GM18517 (cell line): ENCODE measurements around the gene CDH5.
"Not testable (repeated sequence)": the region's sequence is repeated elsewhere in the genome, so short reads cannot be mapped to it uniquely, and the experiment has no call there.

Experiments
- ATAC-seq: cut with Tn5 transposase; IDR thresholded peaks from one replicate; pipeline ENCODE4 v1.9.1; 2021; ENCODE audit warnings: mild to moderate bottlenecking, moderate library complexity; ENCODE audit not compliant: unreplicated experiment

CDH5 gene

DNA sequence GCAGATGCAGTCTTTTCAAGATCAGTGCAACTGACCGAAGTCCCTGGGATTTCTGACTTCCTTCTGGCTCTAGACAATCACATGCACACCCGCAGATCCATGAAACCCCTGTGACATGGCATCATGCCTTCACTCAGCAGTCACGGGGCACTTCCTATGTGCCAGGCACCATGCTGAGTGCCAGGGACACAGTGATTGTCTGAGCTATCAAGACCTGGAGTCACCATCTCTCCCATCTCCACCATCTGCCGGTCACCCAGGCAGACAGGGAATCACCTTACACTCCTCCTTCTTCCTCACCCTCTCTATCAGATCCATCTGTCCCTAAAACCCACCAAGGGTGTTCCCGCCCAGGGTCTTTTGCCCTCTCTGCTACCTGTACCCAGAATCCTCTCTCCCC, 65.9 kb downstream of the CDH5 start:
- no peak for ATAC-seq

DNA sequence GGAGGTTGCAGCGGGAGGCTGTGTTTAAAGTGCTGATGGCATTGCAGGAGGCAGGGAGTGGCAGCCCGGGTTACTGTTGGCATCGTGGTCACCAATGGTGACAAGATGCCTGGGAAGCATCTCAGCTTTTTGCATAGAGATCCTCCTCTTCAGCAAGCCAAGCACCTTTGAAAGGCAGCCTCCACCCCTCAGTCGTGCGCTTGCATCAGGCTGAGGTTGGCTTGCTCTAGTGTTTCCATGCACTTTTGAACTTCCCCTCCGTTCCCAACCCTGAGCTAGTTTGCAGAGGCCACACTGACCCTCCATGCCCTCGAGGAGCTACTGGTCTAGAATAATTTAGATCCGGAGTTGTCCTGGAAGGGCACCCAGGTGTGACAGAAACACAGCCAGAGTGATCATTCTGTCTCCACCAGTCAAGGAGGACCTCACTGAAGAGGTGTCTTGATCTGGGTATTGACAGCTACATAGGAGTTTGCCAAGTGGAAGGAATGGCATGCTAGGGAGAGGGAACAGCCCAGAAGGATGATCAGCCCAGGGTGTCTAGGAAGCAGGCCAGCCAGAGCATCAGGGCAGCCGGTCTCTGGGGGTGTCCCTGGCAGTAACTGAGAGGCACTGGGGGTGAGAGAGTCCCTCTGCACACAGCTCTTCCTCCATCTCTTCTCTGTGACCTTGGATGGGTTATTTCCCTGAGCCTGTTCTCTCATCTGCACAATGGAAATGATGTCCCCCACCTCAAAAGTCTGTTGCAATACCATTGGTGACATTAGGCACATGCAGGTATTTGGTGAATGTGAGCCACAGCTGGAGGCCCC, 68.3 kb downstream of the CDH5 start:
- no peak for ATAC-seq

DNA sequence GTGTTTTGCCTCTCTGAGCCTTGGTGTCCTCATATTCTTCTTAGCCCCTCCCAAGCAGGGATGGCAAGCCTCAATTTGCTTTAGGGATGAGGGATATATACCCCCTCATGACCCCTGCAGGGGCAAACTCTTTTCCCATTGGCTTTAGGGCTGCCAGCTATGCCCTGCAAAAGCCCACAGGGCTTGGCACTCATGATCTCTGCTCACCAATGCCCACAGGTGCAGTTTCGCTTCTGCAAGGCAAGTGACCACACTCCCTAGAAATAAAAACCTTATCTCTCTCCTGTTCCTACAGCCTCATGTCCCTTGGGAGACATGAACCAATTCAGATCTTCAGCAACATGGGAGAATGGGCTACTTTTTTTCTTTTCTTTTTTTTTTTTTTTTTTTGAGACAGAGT, 69.4 kb downstream of the CDH5 start:
- ATAC-seq = no peak

DNA sequence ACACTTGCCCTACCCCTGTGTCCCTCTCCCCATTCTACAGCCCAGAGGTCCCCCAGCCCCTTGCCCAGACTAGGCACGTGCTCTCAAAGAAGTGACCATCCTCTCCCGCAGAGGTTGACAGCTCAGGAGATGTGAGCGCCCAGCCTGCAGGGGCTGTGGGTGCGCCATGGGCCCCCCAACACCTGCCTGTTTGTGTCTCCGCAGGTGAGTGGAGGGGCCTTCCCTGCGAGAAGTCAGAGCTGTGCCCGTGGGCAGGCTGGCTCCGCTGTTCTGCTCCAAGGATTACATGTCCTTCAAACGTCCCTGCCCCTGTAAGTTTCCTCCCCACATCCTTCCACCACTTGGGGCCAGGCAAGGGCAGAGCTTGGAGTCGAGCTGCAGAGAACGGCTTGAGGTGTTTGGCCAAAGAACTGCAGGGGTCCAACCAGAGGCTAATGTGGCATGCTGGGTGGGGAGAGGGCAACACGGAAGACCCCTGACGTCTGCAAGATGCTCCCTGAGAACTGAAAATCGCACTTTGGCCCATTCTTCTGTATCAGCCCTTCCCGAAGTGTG, 71.0 kb downstream of the CDH5 start:
- no peak for ATAC-seq

DNA sequence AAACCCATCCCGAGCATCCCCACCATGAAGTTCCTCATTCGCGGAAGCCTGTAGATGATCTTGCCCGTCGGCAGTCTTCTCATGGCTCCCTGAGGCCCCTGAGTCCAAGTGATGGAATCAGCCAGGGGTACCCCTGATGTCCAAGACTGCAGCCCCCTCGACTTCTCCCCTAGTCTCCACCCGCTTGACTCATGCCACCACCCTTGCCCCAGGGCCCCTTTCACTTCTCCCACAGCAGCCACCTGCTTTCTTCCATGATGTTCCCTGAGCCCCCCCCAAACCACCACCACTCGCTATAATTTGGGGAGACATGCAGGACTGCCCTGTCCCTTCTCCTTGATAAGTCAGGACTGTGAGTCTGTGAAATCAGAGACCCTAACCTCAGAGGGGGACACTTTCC, 72.0 kb downstream of the CDH5 start:
- no peak for ATAC-seq

DNA sequence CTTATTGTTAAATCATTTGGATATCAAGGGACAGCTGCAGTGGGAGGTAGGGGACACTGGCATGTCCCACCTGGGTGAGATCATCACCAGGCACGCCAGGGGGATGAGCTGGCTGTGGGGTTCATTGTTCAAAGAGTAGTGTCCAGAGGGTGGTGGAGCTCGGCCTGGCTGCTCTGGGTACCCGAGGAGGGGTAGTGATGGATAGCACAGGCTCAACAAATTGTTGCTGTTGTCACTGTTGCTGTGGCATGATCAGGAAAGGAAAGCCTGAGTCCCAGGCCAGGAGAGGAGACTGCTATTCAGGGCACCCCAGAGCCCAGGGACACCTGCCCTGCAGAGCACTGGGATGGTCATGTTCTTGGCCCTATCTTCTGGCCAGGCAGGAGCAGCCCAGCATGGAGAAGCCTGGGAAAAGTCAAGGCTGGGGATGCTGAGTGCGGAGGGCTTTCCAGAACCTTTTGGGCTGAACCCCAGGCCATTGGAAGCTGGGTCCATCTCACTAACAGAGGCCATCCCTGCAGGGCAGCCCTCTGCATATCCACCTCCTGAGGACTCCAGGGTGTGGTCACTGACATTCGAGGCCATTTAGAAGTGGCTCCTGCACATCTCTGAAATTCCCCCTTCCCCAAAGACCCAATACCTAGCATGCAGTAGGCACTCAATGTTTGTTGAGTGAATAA, 72.7 kb downstream of the CDH5 start:
- no peak for ATAC-seq

DNA sequence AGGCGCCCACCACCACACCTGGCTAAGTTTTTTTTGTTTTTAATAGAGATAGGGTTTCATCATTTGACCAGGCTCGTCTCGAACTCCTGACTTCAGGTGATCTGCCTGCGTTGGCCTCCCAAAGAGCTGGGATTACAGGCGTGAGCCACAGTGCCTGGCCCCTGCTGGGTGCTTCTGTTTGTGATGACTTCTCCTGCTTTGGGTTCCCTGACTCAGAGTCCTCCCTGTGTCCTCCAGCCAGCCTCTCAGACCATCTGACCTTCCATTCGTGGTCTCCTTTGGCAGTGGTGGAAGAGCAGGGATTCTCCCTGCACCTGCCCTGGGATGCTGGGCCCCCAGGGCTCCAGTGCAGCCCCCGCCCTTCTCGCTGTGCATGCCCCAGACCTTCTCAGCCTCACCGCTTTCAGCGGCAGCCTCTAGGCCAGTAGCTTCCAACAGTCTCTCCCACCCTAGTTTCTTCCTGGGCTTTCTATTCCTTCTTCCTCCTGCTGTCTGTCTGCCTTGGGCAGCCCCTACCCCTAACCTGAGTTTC, 73.8 kb downstream of the CDH5 start:
- ATAC-seq = no peak

DNA sequence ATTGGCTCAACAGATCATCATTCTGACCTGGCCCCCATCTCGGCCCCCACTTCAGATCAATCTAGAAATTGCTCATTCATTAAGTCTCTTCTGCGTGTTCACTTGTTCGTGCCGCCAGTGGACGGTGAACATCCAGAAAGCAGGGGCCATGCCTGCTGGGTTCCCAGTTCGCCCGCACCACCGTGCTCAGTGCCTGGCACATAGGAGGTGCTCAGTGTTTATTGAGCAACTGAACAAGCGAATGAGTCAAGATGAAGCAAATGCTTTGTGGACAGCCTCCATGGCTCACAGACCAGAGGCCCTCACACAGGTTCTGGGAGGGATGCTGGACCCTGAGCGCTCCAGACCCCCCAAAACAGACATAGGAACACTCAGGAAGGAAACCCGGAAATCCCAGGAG, 74.5 kb downstream of the CDH5 start:
- no peak for ATAC-seq

DNA sequence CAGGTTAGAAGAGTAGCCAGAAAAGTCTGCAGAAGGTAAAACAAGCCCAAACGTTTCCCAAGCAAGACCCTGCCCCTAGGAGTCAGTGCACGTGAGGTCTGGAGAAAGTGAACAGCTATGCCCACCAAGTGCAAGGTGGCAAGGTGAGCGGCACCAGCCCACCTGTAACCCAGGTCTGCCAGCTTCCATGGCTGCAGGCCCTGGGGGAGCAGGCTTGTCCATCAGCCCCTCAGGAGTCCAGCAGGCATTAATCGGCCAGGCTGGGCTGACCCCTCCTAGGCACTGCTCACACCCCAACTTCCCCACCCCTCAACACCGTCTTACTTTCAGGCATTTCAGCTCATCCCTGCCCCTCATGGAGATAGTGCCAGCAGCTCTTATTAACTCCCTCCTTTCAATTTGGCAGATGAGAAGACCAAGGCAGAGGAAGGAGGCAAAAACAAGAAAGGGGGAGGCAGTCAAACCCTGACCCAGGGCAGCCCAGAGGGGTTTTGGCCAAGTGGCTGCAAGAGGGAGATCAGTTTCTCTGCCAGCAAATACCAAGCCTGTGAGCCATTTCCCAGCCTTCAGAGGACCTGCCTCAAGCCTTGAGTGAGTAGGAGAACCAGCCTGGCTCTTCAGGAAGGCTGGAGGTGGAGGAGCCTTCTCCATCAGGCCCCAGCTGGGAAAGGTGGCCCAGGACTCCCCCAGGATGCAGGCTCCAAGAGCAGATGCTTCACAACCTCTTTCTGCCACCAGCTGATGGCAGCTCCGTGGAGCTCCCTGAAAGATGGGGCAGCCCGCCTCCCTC, 75.3 kb downstream of the CDH5 start:
- no peak for ATAC-seq

DNA sequence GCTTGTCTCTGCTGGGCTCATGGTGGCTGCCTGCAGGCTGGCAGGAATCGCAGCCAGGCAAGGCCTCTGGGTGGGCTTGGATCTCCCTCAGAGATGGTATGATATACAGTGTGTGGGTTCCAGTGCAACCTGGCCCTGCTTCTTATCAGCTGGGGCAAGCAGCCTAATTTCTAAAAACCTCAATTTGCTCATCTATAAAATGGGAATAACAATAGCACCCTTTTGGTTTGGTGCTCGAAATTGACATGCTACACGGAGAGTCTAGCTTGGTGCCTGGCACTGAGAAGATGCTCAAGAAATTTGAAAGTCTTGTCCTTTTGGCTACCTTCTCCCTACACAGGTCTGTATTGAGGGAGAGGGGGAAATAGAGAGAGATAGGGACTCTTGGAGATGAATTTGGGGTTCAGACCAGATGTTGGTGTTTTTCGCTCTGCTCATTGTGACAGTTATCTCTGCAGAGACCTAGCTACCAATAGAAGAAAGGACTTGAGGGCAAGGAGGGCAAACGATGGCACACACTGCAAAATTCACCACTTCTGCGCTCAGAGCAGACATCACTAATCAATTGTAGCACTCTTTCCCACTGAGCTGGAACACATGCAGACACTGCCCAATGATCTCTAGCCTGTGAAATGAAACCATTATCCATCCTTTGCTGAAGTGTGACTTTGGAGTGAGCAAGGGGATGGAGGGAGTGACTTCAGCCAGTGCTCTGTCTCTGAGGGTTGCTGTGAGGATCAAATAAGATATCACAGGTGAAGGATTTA, 76.2 kb downstream of the CDH5 start:
- no peak for ATAC-seq

DNA sequence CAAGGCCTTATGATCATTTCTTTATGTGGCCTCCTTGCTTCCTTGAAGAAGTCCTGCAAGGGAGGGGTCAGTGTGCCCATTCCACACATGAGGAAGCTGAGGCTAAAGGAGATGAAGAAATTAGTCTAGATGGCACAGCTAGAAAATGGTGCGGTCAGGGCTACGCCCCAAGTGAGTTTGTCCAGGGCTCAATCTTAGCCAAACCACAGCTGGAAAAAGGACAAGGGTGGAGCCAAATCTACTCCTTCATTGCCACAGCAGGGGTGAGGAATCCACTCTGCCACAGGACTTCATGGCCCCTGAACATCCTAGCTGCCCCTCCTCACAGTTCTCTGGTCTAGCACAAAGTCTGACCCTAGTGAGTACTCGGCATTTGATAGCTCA, 76.8 kb downstream of the CDH5 start:
- ATAC-seq = no peak

DNA sequence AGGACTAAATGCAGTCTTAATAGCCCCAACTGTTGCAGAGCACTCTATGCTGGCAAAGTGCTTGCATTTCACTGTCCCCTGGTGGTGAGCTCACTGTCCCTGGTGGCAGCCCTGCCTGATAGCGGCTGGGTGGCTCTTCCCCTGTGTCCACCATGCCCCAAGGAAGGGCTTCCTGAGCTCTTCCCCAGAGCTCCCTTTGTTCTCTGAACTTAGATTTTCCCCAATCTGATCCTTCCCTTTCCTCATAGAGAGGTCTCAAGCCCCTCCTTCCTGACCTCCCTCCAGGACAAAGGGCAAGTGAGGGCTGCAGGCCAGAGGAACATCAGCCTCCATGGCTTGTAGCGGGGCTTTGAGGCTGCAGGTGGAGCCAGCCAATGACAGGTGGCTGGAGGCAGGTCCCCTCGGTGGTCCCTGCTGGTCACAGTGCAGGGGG, 77.6 kb downstream of the CDH5 start:
- no peak for ATAC-seq

DNA sequence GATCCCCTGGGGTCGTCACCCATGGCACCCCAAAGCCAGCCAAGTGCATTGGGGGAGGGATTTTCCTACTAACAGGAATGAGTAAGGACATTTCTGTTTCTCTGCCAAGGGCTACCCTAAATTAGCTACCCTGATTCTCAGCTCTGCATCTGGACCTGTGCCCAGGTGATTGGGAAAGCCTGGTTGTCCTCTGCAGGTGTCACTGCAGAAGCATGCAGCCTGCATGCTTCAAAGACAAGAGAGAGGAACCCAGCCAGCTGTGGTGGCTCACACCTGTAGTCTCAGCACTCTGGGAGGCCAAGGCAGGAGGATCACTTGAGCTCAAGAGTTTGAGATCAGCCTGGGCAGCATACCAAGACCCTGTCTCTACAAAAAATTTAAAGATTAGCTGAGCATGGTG, 80.2 kb downstream of the CDH5 start:
- ATAC-seq = no peak

DNA sequence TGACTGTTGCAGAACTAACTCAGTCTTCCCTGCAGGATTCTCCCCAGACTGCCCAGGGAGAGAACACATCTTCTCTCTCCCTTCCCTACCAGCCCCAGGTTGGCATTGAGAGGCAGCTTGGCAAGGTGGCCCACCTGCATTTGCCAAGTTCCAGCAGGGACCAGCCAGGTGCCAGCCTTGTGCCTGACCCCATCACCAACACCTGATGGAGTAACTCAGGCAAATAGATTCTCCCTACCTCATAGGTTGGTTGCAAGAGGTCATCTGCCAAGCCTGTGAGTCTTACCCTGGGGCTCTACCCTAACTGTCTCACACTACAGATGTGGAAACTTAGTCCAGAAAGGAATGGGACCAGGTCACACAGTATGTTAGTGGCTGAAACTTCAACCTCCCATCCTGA, 81.0 kb downstream of the CDH5 start:
- no peak for ATAC-seq

DNA sequence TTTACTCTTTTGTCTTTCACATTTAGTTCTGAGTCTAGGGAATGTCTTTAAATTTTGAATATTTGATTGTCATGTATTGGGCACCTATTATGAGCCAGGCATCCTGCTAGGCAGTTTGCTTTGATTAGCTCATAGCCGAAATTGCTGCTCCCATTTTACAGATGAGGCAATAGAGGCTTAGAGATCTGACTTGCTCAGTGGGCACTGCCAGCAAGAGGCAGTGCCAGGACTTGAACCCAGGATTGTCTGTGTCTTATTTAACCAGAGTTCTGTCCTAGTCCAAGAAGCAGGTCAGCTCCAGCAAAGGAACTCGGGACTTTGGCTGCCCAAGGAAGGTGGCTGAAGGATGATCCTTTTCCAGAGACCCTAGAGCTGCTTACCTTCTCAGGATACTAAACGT, 85.1 kb downstream of the CDH5 start:
- no peak for ATAC-seq

DNA sequence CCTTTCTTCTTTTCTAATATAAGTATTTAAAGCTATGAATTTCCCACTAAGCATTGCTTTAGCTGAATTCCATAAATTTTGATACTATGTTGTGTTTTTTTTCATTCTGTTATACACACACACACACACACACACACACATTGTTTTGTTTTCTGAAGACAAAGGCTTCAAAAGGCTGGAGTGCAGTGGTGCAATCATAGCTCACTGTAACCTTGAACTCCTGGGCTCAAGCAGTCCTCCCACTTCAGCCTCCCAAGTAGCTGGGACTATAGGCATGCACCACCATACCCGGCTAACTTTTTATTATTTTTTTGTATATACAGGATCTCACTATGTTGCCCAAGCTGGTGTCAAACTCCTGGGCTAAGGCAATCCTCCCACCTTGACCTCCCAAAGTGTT, 86.7 kb downstream of the CDH5 start:
- ATAC-seq = not testable (repeated sequence)
